CD14-positive monocyte (primary cell): ENCODE data around the gene NLRC5. TPM values are rescaled to one million over a fixed set of nuclear protein-coding genes. Genes with fewer than 3 reads are reported as not detected.
A peak's percentile ranks its signal among the peaks of the same experiment; 100 is the strongest.

ENCODE experiments used
- DNase-seq, 3 donors: peaks; one replicate each; pipeline ENCODE4 v3.0.0-alpha.2; 2011 to 2022
- H2AFZ ChIP-seq: 2 replicates; pipeline ENCODE4 v1.6.0; 2012; ENCODE audit warnings: mild to moderate bottlenecking, low read depth, low read length, inconsistent platforms; ENCODE audit not compliant: insufficient read depth, poor library complexity, severe bottlenecking
- H3K27ac ChIP-seq, 2 donors: 1 replicate in 1 of 2; 2 replicates in 1 of 2; pipeline ENCODE4 v1.5.1; 2012 to 2013; ENCODE audit warnings: low read length in 2 of 2, control low read depth in 1 of 2, inconsistent platforms in 1 of 2, low read depth in 1 of 2, mild to moderate bottlenecking in 1 of 2
- H3K27me3 ChIP-seq, 2 donors: one replicate each; pipeline versions ENCODE4 v1.6.0 to v1.6.1; 2011 to 2013; ENCODE audit warnings: low read length in 2 of 2; ENCODE audit not compliant: control insufficient read depth in 2 of 2, insufficient read depth in 2 of 2
- H3K36me3 ChIP-seq, 2 donors: replicated peaks in 1 of 2; 1 replicate in 1 of 2; 2 replicates in 1 of 2; pipeline versions ENCODE4 v1.5.1 to v1.6.1; 2012 to 2013; ENCODE audit warnings: low read length in 2 of 2, control low read depth in 1 of 2, inconsistent platforms in 1 of 2, mild to moderate bottlenecking in 1 of 2; ENCODE audit not compliant: insufficient read depth in 2 of 2, control insufficient read depth in 1 of 2
- H3K4me1 ChIP-seq, 2 donors: 1 replicate in 1 of 2; 2 replicates in 1 of 2; pipeline versions ENCODE4 v1.5.1 to v1.6.1; 2012 to 2013; ENCODE audit warnings: low read length in 2 of 2, control low read depth in 1 of 2, inconsistent platforms in 1 of 2, mild to moderate bottlenecking in 1 of 2, moderate library complexity in 1 of 2; ENCODE audit not compliant: insufficient read depth in 2 of 2, control insufficient read depth in 1 of 2
- H3K4me2 ChIP-seq: replicated peaks from 2 replicates; pipeline ENCODE3; 2012; ENCODE audit warnings: low read length, moderate library complexity, mild to moderate bottlenecking; ENCODE audit not compliant: poor library complexity, severe bottlenecking; ENCODE audit errors: extremely low read depth
- H3K4me3 ChIP-seq, 3 experiments: fragments of 200-600 bp in 1 of 3; sonication (generic) in 1 of 3; replicated peaks in 1 of 3; 1 replicate in 2 of 3; 2 replicates in 1 of 3; pipeline ENCODE4 v1.5.1; 2011 to 2013; ENCODE audit warnings: low read length in 3 of 3, mild to moderate bottlenecking in 3 of 3, control low read depth in 2 of 3, low read depth in 2 of 3, inconsistent platforms in 1 of 3, moderate library complexity in 1 of 3
- H3K79me2 ChIP-seq: 2 replicates; pipeline ENCODE4 v1.6.0; 2012; ENCODE audit warnings: mild to moderate bottlenecking, control low read depth, inconsistent platforms, low read length, moderate library complexity; ENCODE audit not compliant: insufficient read depth
- H3K9ac ChIP-seq: 2 replicates; pipeline ENCODE4 v1.6.0; 2017; ENCODE audit warnings: low read length, mild to moderate bottlenecking; ENCODE audit not compliant: insufficient read depth, poor library complexity, severe bottlenecking
- H3K9me3 ChIP-seq, 2 donors: replicated peaks in 1 of 2; 1 replicate in 1 of 2; 2 replicates in 1 of 2; pipeline versions ENCODE4 v1.5.1 to v1.6.1; 2012 to 2013; ENCODE audit warnings: low read length in 2 of 2, control low read depth in 1 of 2; ENCODE audit not compliant: control insufficient read depth in 1 of 2, insufficient read depth in 1 of 2
- H4K20me1 ChIP-seq: 2 replicates; pipeline ENCODE4 v1.6.0; 2012; ENCODE audit warnings: mild to moderate bottlenecking, low read length, control low read depth, moderate library complexity; ENCODE audit not compliant: insufficient read depth
- H3K27ac Mint-ChIP-seq, 7 donors: one replicate each; pipeline ENCODE4 v1.8.0; 2020; ENCODE audit warnings: mild to moderate bottlenecking in 7 of 7, mixed read lengths in 7 of 7, moderate library complexity in 6 of 7, inconsistent platforms in 2 of 7
- H3K27me3 Mint-ChIP-seq, 3 donors: one replicate each; pipeline ENCODE4 v1.8.0; 2021 to 2022; ENCODE audit warnings: low read depth in 3 of 3, mild to moderate bottlenecking in 3 of 3, mixed read lengths in 3 of 3, moderate library complexity in 3 of 3, inconsistent platforms in 1 of 3
- H3K36me3 Mint-ChIP-seq, 2 donors: one replicate each; pipeline ENCODE4 v1.8.0; 2020; ENCODE audit warnings: mixed read lengths in 2 of 2, inconsistent platforms in 1 of 2, mild to moderate bottlenecking in 1 of 2
- H3K4me1 Mint-ChIP-seq: one replicate; pipeline ENCODE4 v1.8.0; 2020; ENCODE audit warnings: mild to moderate bottlenecking, mixed read lengths
- H3K4me3 Mint-ChIP-seq, 2 donors: one replicate each; pipeline ENCODE4 v1.8.0; 2020; ENCODE audit warnings: mild to moderate bottlenecking in 2 of 2, mixed read lengths in 2 of 2, moderate library complexity in 1 of 2
- H3K9me3 Mint-ChIP-seq, 7 donors: one replicate each; pipeline ENCODE4 v1.8.0; 2020 to 2022; ENCODE audit warnings: mixed read lengths in 7 of 7, mild to moderate bottlenecking in 6 of 7, moderate library complexity in 6 of 7, inconsistent platforms in 2 of 7
- WGBS: methylation state at CpG from one replicate; pipeline ENCODE4 v1.1.5; 2013; ENCODE audit warnings: missing lambda C conversion rate; ENCODE audit not compliant: insufficient coverage; 5-methylcytosine and 5-hydroxymethylcytosine counted together
- intact Hi-C, 2 donors: fragments of 100-400 bp; cut with micrococcal nuclease; formaldehyde crosslinking; loops; one replicate each; pipeline versions ENCODE4 v1.15.0 to v1.15.1; 2023
- polyA plus RNA-seq, 3 donors: library from polyadenylated mRNA; depleted of rRNA in 1 of 3; unstranded in 2 of 3; stranded (reverse) in 1 of 3; fragments of 300-500 nt in 2 of 3; fragments of >200 nt in 1 of 3; fragmentation: Illumina TruSeq in 2 of 3; gene quantifications; 1 replicate in 2 of 3; 2 replicates in 1 of 3; pipeline ENCODE4 v1.2.3, GENCODE V29; 2012 to 2021
- TF ChIP-seq, protein P1 (sequence below): fragments of 200-600 bp; IDR thresholded peaks from one replicate; pipeline ENCODE4 v1.8.0; 2022; ENCODE audit warnings: antibody characterized with exemption, mild to moderate bottlenecking

NLRC5 gene
- polyA plus RNA-seq, 3 donors: 10.3 to 171 (median 21.6) TPM

DNA sequence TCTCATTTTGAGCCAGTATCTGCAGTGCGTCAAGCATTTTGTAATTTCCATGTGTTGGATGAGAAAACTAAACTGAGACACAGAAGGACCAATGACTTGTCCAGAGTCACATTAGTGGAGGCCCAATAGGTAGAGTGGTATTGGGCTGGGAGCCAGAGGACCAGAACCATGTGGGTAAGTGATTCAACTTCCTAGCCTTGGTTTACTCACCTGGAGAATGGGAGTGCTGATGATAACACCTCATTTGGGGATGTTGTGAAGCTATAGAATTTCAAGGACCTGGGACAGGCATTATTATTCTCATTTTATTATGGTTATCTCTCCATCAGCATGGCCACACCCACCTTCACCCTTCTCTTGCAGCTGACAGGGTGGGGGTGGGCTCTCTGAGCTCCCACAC, 111.1 kb downstream of the NLRC5 start:
- Histone ChIP-seq H3K4me1 (peaks cover 0 to 6% of the 10 kb centered on the region in 2 donors), H3K4me2 (no peak overlapping the region), H3K27me3 (no peaks in the 10 kb centered on the region), H3K79me2 (peaks cover 96% of the 10 kb centered on the region), H2AFZ (no peak overlapping the region), H3K27ac (peak overlapping the region in 1 of 2 donors; percentile 16), H3K9me3 (no peaks in the 10 kb centered on the region), H3K4me3 (no peak overlapping the region), H3K36me3 (peaks cover 0 to 5% of the 10 kb centered on the region in 2 donors), H4K20me1 (peaks cover 62% of the 10 kb centered on the region), H3K9ac (no peak overlapping the region)
- no peaks in the 10 kb centered on the region for H3K9me3 Mint-ChIP-seq
- no peak for DNase-seq
- H3K4me3 Mint-ChIP-seq: no peak overlapping the region
- intact Hi-C loops: no loop called here
- peak overlapping the region in 2 of 7 donors; percentile 53 to 55 for H3K27ac Mint-ChIP-seq
- TF ChIP-seq, protein P1, sequence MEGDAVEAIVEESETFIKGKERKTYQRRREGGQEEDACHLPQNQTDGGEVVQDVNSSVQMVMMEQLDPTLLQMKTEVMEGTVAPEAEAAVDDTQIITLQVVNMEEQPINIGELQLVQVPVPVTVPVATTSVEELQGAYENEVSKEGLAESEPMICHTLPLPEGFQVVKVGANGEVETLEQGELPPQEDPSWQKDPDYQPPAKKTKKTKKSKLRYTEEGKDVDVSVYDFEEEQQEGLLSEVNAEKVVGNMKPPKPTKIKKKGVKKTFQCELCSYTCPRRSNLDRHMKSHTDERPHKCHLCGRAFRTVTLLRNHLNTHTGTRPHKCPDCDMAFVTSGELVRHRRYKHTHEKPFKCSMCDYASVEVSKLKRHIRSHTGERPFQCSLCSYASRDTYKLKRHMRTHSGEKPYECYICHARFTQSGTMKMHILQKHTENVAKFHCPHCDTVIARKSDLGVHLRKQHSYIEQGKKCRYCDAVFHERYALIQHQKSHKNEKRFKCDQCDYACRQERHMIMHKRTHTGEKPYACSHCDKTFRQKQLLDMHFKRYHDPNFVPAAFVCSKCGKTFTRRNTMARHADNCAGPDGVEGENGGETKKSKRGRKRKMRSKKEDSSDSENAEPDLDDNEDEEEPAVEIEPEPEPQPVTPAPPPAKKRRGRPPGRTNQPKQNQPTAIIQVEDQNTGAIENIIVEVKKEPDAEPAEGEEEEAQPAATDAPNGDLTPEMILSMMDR: no peak
- no peaks in the 10 kb centered on the region for H3K27me3 Mint-ChIP-seq
- WGBS: 100% methylated on average over 1 of the region's 1 CpG
- H3K36me3 Mint-ChIP-seq: peaks cover 17 to 45% of the 10 kb centered on the region in 2 donors
- H3K4me1 Mint-ChIP-seq: peaks cover 37% of the 10 kb centered on the region

DNA sequence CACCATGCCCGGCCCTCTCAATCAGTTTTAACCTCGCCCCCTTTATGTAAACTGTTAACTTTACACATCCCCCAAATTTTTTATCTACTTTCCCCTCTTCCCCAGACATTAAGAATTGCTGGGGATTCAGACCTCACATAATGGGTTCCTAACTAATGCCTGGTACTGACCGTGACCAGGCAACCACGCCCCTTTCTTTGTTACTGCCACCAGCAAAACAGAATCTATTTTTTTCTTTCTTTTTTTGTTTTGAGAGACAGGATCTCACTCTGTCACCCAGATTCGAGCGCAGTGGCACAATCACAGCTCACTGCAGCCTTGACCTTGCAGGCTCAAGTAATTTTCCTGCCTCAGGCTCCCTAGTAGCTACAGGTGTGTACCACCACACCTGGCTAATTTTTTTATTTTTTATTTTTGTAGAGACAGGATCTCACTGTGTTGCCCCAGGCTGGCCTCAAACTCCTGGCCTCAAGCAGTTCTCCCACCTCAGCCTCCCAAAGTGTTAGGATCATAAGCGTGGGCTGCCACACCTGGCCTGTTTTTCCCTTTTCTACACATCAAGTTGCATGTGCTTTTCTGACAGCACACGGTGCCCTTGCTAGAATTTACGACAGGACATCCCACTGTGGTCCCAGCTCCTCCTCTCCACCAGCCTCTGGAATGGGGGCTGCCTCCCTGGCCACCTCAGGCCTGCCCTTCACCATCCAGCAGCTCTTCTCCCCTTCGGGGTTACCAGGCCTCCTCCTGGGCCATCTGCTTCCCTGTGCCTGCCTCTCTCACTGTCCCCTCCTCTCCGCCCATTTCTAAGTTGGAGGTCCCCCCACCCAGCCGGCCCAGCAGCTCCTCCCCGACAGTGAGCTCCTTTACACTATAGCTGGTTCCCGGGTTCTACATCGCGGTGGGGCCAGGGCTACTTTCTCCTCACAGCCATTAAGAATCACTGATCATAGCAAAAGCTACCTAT, 113.8 kb downstream of the NLRC5 start:
- Histone ChIP-seq H3K36me3 (no peaks in the 10 kb centered on the region), H4K20me1 (peaks cover 70% of the 10 kb centered on the region), H3K9ac (no peak overlapping the region), H2AFZ (no peak overlapping the region), H3K27me3 (no peaks in the 10 kb centered on the region), H3K4me3 (no peak overlapping the region), H3K4me1 (peaks cover 4 to 10% of the 10 kb centered on the region in 2 donors), H3K9me3 (no peaks in the 10 kb centered on the region), H3K79me2 (peaks cover 95% of the 10 kb centered on the region), H3K4me2 (no peak overlapping the region), H3K27ac (no peak overlapping the region)
- TF ChIP-seq, protein P1: no peak
- peaks cover 6 to 32% of the 10 kb centered on the region in 2 donors for H3K36me3 Mint-ChIP-seq
- H3K4me3 Mint-ChIP-seq: no peak overlapping the region
- H3K9me3 Mint-ChIP-seq: no peaks in the 10 kb centered on the region
- no peak for DNase-seq
- intact Hi-C loops: no loop called here
- 89% methylated on average over 13 of the region's 16 CpGs for WGBS
- no peaks in the 10 kb centered on the region for H3K27me3 Mint-ChIP-seq
- H3K27ac Mint-ChIP-seq: peak overlapping the region in 3 of 7 donors; percentile 61 to 69 (median 61)
- H3K4me1 Mint-ChIP-seq: peaks cover 35% of the 10 kb centered on the region
